GM12878 (cell line): ENCODE measurements around the gene RGS19. TPM values are rescaled to one million over a fixed set of nuclear protein-coding genes. Genes with fewer than 3 reads are reported as not detected.

Source experiments
- ATF7 ChIP-seq: fragments of 450-650 bp; IDR thresholded peaks from 2 replicates; pipeline ENCODE4 v1.6.1; 2016; ENCODE audit warnings: low read depth, mild to moderate bottlenecking
- BCL3 ChIP-seq: IDR thresholded peaks from 2 replicates; pipeline ENCODE4 v1.6.1; 2011; ENCODE audit warnings: borderline replicate concordance, low read depth, mild to moderate bottlenecking, moderate library complexity, low read length; ENCODE audit not compliant: insufficient read depth, poor library complexity, severe bottlenecking
- CHD1 ChIP-seq: IDR thresholded peaks from 2 replicates; pipeline ENCODE4 v1.6.1; 2012; ENCODE audit warnings: low read depth, low read length, improper control_type of control experiment
- CREB1 ChIP-seq: IDR thresholded peaks from 2 replicates; pipeline ENCODE4 v1.6.1; 2012; ENCODE audit warnings: low read depth, mild to moderate bottlenecking, inconsistent platforms
- IRF5 ChIP-seq: fragments of 450-650 bp; IDR thresholded peaks from 2 replicates; pipeline ENCODE4 v1.6.1; 2017; ENCODE audit warnings: borderline replicate concordance
- KAT2A ChIP-seq: conservative IDR thresholded peaks from 2 replicates; pipeline ENCODE4 v1.6.1; 2011; ENCODE audit warnings: low read depth, low read length; ENCODE audit not compliant: control insufficient read depth
- POLR2AphosphoS5 ChIP-seq: IDR thresholded peaks from 2 replicates; pipeline ENCODE4 v1.6.1; 2011; ENCODE audit warnings: mild to moderate bottlenecking, low read length, inconsistent platforms
- RELA ChIP-seq: fragments of 450-650 bp; IDR thresholded peaks from 2 replicates; pipeline ENCODE4 v1.8.0; 2014; ENCODE audit warnings: borderline replicate concordance; ENCODE audit not compliant: partially characterized antibody
- REST ChIP-seq: IDR thresholded peaks from 2 replicates; pipeline ENCODE4 v1.6.1; 2012; ENCODE audit warnings: mild to moderate bottlenecking, low read depth, low read length
- SMARCA5 ChIP-seq: fragments of 450-650 bp; IDR thresholded peaks from 2 replicates; pipeline ENCODE4 v1.6.1; 2017; ENCODE audit warnings: mild to moderate bottlenecking
- SREBF1 ChIP-seq: IDR thresholded peaks from 2 replicates; pipeline ENCODE4 v1.6.1; 2012; ENCODE audit warnings: mild to moderate bottlenecking, low read length
- SUZ12 ChIP-seq: fragments of 200-600 bp; sonication (generic); IDR thresholded peaks from one replicate; pipeline ENCODE4 v1.6.1; 2018; ENCODE audit warnings: antibody characterized with exemption, mild to moderate bottlenecking; ENCODE audit not compliant: unreplicated experiment
- USF1 ChIP-seq: IDR thresholded peaks from 2 replicates; pipeline ENCODE4 v1.6.1; 2011; ENCODE audit warnings: borderline replicate concordance, low read depth, mild to moderate bottlenecking, moderate library complexity, mixed read lengths, low read length; ENCODE audit not compliant: insufficient read depth; ENCODE audit errors: extremely low read length
- YY1 ChIP-seq: IDR thresholded peaks from 2 replicates; pipeline ENCODE4 v1.6.1; 2011; ENCODE audit warnings: low read depth, mild to moderate bottlenecking, low read length
- ZBTB33 ChIP-seq: fragments of 450-650 bp; IDR thresholded peaks from 2 replicates; pipeline ENCODE4 v1.6.1; 2017; ENCODE audit warnings: mild to moderate bottlenecking
- polyA plus RNA-seq, 11 experiments: library from polyadenylated mRNA; depleted of rRNA in 4 of 11; unstranded in 6 of 11; stranded (reverse) in 5 of 11; fragments of >200 nt; fragmentation: Nextera tagmentation in 4 of 11; fragmentation: Illumina TruSeq in 1 of 11; extraction: Ambion mirVana in 4 of 11; extraction: Trizol in 1 of 11; gene quantifications; 1 replicate in 1 of 11; 2 replicates in 10 of 11; pipeline versions ENCODE4 v1.2.1 to v1.2.3, GENCODE V29; 2011 to 2016; ENCODE audit warnings: inconsistent platforms in 2 of 11, missing spikeins in 2 of 11, low read depth in 1 of 11
- total RNA-seq, 4 experiments: library from RNA; depleted of rRNA in 3 of 4; stranded (reverse); fragments of >200 nt in 3 of 4; fragmentation: Illumina TruSeq in 1 of 4; extraction: Trizol in 1 of 4; gene quantifications; 2 replicates each; pipeline versions ENCODE4 v1.2.1 to v1.2.3, GENCODE V29; 2013 to 2021

RGS19 gene
- total and polyA plus RNA-seq, 10 of the 15 experiments (the other 5 are each of a cell fraction or from before 2014, with no cell fraction given), result 0.82 to 62.4 (median 39.8) TPM

- no peak for TF ChIP-seq IRF5
- TF ChIP-seq SREBF1, result no peak
- TF ChIP-seq REST, result no peak
- TF ChIP-seq SMARCA5, result 0 out of 2 replicates have a peak, but pooled peaks have one; percentile 53
- TF ChIP-seq POLR2AphosphoS5, result no peak; the same call in 1 of the 2 replicates
- TF ChIP-seq ZBTB33, result no peak
- TF ChIP-seq USF1, result no peak
- no peak for TF ChIP-seq SUZ12
- TF ChIP-seq CREB1, result no peak
- no peak for TF ChIP-seq RELA
- no peak for TF ChIP-seq BCL3
- no peak for TF ChIP-seq KAT2A
- no peak for TF ChIP-seq ATF7
- no peak for TF ChIP-seq CHD1
- no peak for TF ChIP-seq YY1
Observed at GRCh38 chr20:64079273-64080012, at the start of gene RGS19 (continued).
